GM10248 (cell line): ENCODE data around the gene POLR3E.

ENCODE experiments used
- CTCF ChIA-PET: fragments of 300-600 bp; sonication (Branson Sonifier 250); formaldehyde crosslinking; extraction: SDS; loops from one replicate; lab custom pipeline; 2021; ENCODE audit warnings: antibody characterized with exemption; lab: Yijun Ruan, JAX
- POLR2A ChIA-PET: fragments of 350-650 bp; sonication (Branson Sonifier 250); formaldehyde crosslinking; extraction: SDS; loops from one replicate; lab custom pipeline; 2020; ENCODE audit warnings: antibody characterized with exemption; lab: Yijun Ruan, JAX
- DNase-seq: peaks from one replicate; pipeline ENCODE4 v3.0.0; 2012; ENCODE audit errors: extremely low spot score
- CTCF ChIP-seq: IDR thresholded peaks from 2 replicates; pipeline ENCODE4 v1.5.1; 2012; ENCODE audit warnings: mild to moderate bottlenecking, low read depth; ENCODE audit errors: extremely low read depth, missing control alignments, control extremely low read depth

POLR3E gene

GRCh38 chr16:22326771-22327445 lies 29.7 kb downstream of the POLR3E start:
- TF ChIP-seq CTCF = no peak
- no peak for DNase-seq
- ChIA-PET POLR2A (no interaction called here), CTCF (no interaction called here)

GRCh38 chr16:22327446-22327775 lies 30.2 kb downstream of the POLR3E start:
- TF ChIP-seq CTCF = no peak
- ChIA-PET POLR2A (no interaction called here), CTCF (interaction anchor here (0.7 kb wide), 1 partner anchor 9 kb away, joined by 3 read pairs; no protein-coding TSS in a partner anchor)
- DNase-seq = no peak

GRCh38 chr16:22328081-22328725 lies 31.0 kb downstream of the POLR3E start:
- ChIA-PET POLR2A (no interaction called here), CTCF (interaction anchor here (0.7 to 1.0 kb wide), 2 partner anchors 10 to 18 kb away, joined by 3 to 4 read pairs; no protein-coding TSS in a partner anchor)
- DNase-seq = no peak
- no peak for TF ChIP-seq CTCF

GRCh38 chr16:22329199-22329695 lies 32.0 kb downstream of the POLR3E start:
- ChIA-PET POLR2A (interaction anchor here (0.6 kb wide), 1 partner anchor 12 kb away, joined by 8 read pairs; no protein-coding TSS in a partner anchor), CTCF (interaction anchor here (0.8 to 2.1 kb wide), 5 partner anchors 8 to 31 kb away, joined by 3 to 9 read pairs (median 4); no protein-coding TSS in a partner anchor)
- no peak for TF ChIP-seq CTCF
- DNase-seq = no peak

GRCh38 chr16:22330326-22330725 lies 33.1 kb downstream of the POLR3E start:
- ChIA-PET CTCF (interaction anchor here (0.8 to 2.1 kb wide), 4 partner anchors 9 to 32 kb away, joined by 3 to 9 read pairs (median 3); no protein-coding TSS in a partner anchor), POLR2A (no interaction called here)
- DNase-seq = no peak
- no peak for TF ChIP-seq CTCF

GRCh38 chr16:22333457-22333994 lies 36.3 kb downstream of the POLR3E start:
- no peak for DNase-seq
- CTCF ChIA-PET = interaction anchor here (1.0 to 2.0 kb wide), 2 partner anchors 13 to 14 kb away, joined by 3 to 7 read pairs; no protein-coding TSS in a partner anchor
- POLR2A ChIA-PET = no interaction called here
- TF ChIP-seq CTCF = no peak
